Liver (tissue), 3 donors: ENCODE results near the gene CABCOCO1.

Experiments
- CTCF ChIP-seq: fragments of 150-350 bp; IDR thresholded peaks from 2 replicates; pipeline ENCODE4 v1.5.1; 2017; ENCODE audit warnings: improper control_type of control experiment, low read depth, low read length; ENCODE audit not compliant: missing input control
- GABPA ChIP-seq, 2 donors: IDR thresholded peaks in 1 of 2; conservative IDR thresholded peaks in 1 of 2; 2 replicates each; pipeline ENCODE4 v1.6.1; 2016; ENCODE audit warnings: antibody characterized with exemption in 2 of 2, mild to moderate bottlenecking in 1 of 2, moderate library complexity in 1 of 2
- JUND ChIP-seq, 2 donors: IDR thresholded peaks; 2 replicates each; pipeline ENCODE4 v1.6.1; 2016; ENCODE audit warnings: antibody characterized with exemption in 2 of 2
- MAX ChIP-seq: IDR thresholded peaks from 2 replicates; pipeline ENCODE4 v1.6.1; 2016; ENCODE audit warnings: antibody characterized with exemption
- REST ChIP-seq: IDR thresholded peaks from 2 replicates; pipeline ENCODE4 v1.6.1; 2016; ENCODE audit warnings: antibody characterized with exemption, mild to moderate bottlenecking
- YY1 ChIP-seq: IDR thresholded peaks from 2 replicates; pipeline ENCODE4 v1.6.1; 2016; ENCODE audit warnings: antibody characterized with exemption, mild to moderate bottlenecking
- donor health status: healthy.
- donor health status: healthy.

- TF ChIP-seq REST (no peak), CTCF (no peak), MAX (no peak), GABPA (IDR thresholded peaks at IDR 0.05 in 1 of 2, conservative IDR thresholded peaks at IDR 0.05 in 1 of 2) (no peak), JUND (IDR thresholded peaks at IDR 0.05) (no peak), YY1 (no peak)
Measured at GRCh38 chr10:61627266-61627665, 35.5 kb upstream of the CABCOCO1 start.
